Lower lobe of right lung (tissue), 2 donors: ENCODE data around the gene TBC1D19. TPM values are rescaled to one million over a fixed set of nuclear protein-coding genes. Genes with fewer than 3 reads are reported as not detected.

ENCODE experiments used
- ATAC-seq, 2 donors: fragments of 200-7000 bp; cut with Tn5 transposase; one replicate each; pipeline ENCODE4 v1.9.1; 2020 to 2022; ENCODE audit warnings: mild to moderate bottlenecking in 2 of 2, moderate library complexity in 2 of 2
- DNase-seq: peaks from one replicate; pipeline ENCODE4 v3.0.0-alpha.2; 2020
- H3K27ac ChIP-seq: fragments of 200-600 bp; one replicate; pipeline ENCODE4 v1.8.0; 2022
- H3K27me3 ChIP-seq: fragments of 200-600 bp; one replicate; pipeline ENCODE4 v1.8.0; 2022; ENCODE audit warnings: low read depth
- H3K36me3 ChIP-seq: fragments of 200-600 bp; one replicate; pipeline ENCODE4 v1.8.0; 2022; ENCODE audit warnings: mild to moderate bottlenecking
- H3K4me1 ChIP-seq: fragments of 200-600 bp; one replicate; pipeline ENCODE4 v1.8.0; 2022
- H3K4me3 ChIP-seq: fragments of 200-600 bp; one replicate; pipeline ENCODE4 v1.8.0; 2022; ENCODE audit warnings: mild to moderate bottlenecking
- H3K9me3 ChIP-seq: fragments of 200-600 bp; one replicate; pipeline ENCODE4 v1.8.0; 2022
- intact Hi-C: fragments of 100-400 bp; cut with DNase I; formaldehyde crosslinking; loops from one replicate; pipeline ENCODE4 v1.11.0; 2022
- total RNA-seq: library from RNA; stranded (reverse); fragmentation: NEBNext Ultra II Directional; extraction: Animal tissue kit (Norgen Biotek cat#: 25700); gene quantifications from one replicate; pipeline ENCODE4 v1.2.1, GENCODE V29; 2021
- TF ChIP-seq, protein P1 (sequence below): fragments of 200-600 bp; IDR thresholded peaks from one replicate; pipeline ENCODE4 v1.8.0; 2022; ENCODE audit warnings: antibody characterized with exemption, mild to moderate bottlenecking
- donor health status: DM: no; HTN: yes; CAD: no; lungs with severe emphysema.

The TBC1D19 gene
- total RNA-seq, 1 donor from 2014 or later, result 12.5 TPM

DNA sequence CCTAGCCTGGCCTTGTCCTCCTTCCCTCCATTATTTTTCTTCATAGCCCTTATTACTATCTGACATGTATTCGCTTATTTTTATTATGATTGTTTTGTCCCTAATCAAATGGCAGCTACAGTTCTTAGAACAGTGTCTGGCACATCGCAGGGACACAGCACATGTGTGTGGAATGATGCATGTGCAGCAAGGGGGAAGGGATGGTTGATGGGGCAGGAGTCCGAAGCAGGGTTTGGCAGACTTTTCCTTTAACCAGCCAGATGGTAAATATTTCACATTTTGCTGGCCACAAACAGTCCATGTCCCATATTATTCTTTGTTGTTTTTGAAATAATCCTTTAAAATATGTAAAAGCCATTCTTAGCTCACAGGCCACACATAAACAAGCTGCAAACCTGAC lies 148.5 kb downstream of the TBC1D19 start:
- H3K27me3 ChIP-seq, result no peaks in the 10 kb centered on the region
- H3K4me1 ChIP-seq, result no peaks in the 10 kb centered on the region
- ATAC-seq, result no peak
- intact Hi-C loops, result no loop called here
- no peak overlapping the region for H3K4me3 ChIP-seq
- no peak for DNase-seq
- TF ChIP-seq, protein P1, sequence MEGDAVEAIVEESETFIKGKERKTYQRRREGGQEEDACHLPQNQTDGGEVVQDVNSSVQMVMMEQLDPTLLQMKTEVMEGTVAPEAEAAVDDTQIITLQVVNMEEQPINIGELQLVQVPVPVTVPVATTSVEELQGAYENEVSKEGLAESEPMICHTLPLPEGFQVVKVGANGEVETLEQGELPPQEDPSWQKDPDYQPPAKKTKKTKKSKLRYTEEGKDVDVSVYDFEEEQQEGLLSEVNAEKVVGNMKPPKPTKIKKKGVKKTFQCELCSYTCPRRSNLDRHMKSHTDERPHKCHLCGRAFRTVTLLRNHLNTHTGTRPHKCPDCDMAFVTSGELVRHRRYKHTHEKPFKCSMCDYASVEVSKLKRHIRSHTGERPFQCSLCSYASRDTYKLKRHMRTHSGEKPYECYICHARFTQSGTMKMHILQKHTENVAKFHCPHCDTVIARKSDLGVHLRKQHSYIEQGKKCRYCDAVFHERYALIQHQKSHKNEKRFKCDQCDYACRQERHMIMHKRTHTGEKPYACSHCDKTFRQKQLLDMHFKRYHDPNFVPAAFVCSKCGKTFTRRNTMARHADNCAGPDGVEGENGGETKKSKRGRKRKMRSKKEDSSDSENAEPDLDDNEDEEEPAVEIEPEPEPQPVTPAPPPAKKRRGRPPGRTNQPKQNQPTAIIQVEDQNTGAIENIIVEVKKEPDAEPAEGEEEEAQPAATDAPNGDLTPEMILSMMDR, result no peak
- no peaks in the 10 kb centered on the region for H3K9me3 ChIP-seq
- no peak overlapping the region for H3K27ac ChIP-seq
- H3K36me3 ChIP-seq, result no peaks in the 10 kb centered on the region

DNA sequence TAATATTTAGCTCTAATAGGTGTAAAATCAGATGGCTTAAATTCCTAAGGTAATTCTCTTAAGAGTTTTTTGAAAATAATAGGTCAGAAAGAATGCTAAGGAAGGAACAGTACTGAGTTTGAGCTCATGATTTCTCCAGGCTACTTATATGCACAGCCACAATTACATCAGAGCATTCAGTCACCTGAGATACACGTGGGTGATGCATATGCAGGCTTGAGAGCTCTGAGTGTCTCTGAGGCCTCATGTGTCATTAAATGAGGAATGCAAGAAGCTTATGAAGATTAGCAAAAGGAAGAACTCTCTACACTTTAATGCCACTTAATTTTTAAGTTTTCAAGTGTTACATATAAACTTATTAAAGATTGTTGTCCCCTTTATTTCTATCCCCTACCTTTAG lies 152.7 kb downstream of the TBC1D19 start:
- Histone ChIP-seq H3K36me3 (no peaks in the 10 kb centered on the region), H3K27me3 (no peaks in the 10 kb centered on the region), H3K4me3 (no peak overlapping the region), H3K9me3 (no peaks in the 10 kb centered on the region), H3K27ac (no peak overlapping the region), H3K4me1 (no peaks in the 10 kb centered on the region)
- ATAC-seq (no peak), DNase-seq (no peak)
- TF ChIP-seq, protein P1, result no peak
- intact Hi-C loops, result no loop called here

GRCh38 chr4:26737385-26737784 lies 153.5 kb downstream of the TBC1D19 start:
- no peak overlapping the region for H3K27ac ChIP-seq
- no peaks in the 10 kb centered on the region for H3K27me3 ChIP-seq
- no peak for DNase-seq
- no peaks in the 10 kb centered on the region for H3K36me3 ChIP-seq
- TF ChIP-seq, protein P1, result no peak
- H3K4me3 ChIP-seq, result no peak overlapping the region
- no peak for ATAC-seq
- H3K9me3 ChIP-seq, result no peaks in the 10 kb centered on the region
- H3K4me1 ChIP-seq, result no peaks in the 10 kb centered on the region
- intact Hi-C loops, result no loop called here

DNA sequence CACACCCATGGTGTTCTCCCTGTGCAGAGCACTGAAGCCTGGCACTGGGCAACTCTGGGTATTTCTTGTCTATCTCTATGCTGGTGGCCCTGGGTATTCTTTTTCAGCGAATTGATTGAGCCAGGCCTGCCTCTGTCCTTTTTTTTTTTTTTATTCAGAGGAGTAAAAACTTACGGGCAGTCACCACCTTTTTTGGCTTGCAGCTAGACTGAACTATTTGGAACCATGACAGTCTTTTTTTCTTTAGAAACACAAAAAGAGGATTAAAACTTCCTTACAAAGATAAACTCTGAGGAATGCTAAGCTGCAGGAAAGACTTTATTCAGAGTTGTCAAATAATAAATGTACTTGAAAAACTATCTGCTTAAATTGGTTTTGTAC lies 157.6 kb downstream of the TBC1D19 start:
- TF ChIP-seq, protein P1, result no peak
- no peak overlapping the region for H3K27ac ChIP-seq
- DNase-seq (no peak), ATAC-seq (no peak)
- H3K4me1 ChIP-seq, result no peaks in the 10 kb centered on the region
- no peaks in the 10 kb centered on the region for H3K27me3 ChIP-seq
- no peaks in the 10 kb centered on the region for H3K36me3 ChIP-seq
- no peak overlapping the region for H3K4me3 ChIP-seq
- intact Hi-C loops, result no loop called here
- H3K9me3 ChIP-seq, result peaks cover 5% of the 10 kb centered on the region

DNA sequence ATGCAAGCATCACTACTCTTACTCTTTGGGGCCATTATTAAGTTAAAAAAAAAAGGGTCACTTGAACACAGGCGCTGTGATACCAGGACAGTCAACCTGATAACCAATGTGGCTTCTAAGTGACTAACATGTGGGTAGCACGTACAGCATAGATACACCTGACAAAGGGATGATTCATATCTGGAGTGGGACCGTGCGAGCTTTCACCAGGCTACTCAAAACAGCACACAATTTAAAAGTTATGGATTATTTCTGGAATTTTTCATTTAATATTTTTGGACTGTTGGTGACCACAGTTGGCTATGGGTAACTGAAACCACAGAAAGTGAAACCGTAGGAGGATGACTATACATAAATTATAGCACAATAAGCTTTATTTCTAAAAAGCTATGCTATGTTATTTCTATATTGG lies 162.9 kb downstream of the TBC1D19 start:
- Histone ChIP-seq H3K9me3 (peaks cover 5% of the 10 kb centered on the region), H3K27ac (no peak overlapping the region), H3K27me3 (no peaks in the 10 kb centered on the region), H3K4me3 (no peak overlapping the region), H3K36me3 (peaks cover 8% of the 10 kb centered on the region), H3K4me1 (no peaks in the 10 kb centered on the region)
- TF ChIP-seq, protein P1, result no peak
- intact Hi-C loops, result no loop called here
- DNase-seq, result no peak
- ATAC-seq, result no peak

DNA sequence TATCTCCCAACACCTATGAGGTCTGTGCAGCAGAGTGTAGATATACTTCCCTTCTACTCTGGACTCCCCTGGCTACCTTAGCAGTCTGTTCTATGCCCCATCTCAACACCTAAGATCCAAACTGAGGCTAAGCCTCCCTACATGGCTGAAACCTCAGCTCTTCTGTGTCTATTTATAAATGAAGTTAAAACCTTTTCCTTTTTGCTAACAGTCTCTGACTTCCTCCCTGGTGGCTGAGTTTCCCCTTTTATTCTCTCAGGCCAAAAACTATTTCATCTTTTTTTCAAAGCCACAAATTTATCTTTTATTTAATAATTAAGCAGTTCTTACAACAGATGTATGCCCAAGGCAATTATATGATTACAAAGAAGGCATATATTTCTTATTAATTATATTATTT lies 164.9 kb downstream of the TBC1D19 start:
- H3K9me3 ChIP-seq, result no peaks in the 10 kb centered on the region
- ATAC-seq (no peak), DNase-seq (no peak)
- H3K4me3 ChIP-seq, result no peak overlapping the region
- intact Hi-C loops, result no loop called here
- H3K36me3 ChIP-seq, result peaks cover 8% of the 10 kb centered on the region
- TF ChIP-seq, protein P1, result no peak
- H3K27ac ChIP-seq, result no peak overlapping the region
- H3K27me3 ChIP-seq, result no peaks in the 10 kb centered on the region
- H3K4me1 ChIP-seq, result no peaks in the 10 kb centered on the region
